Activated naive CD4-positive, alpha-beta T cell treated with anti-CD3 and anti-CD28 coated beads for 36 hours (primary cell): ENCODE measurements around the gene ZNHIT2. TPM values are rescaled to one million over a fixed set of nuclear protein-coding genes. Genes with fewer than 3 reads are reported as not detected.
A peak's percentile ranks its signal among the peaks of the same experiment; 100 is the strongest.
"Not testable (repeated sequence)": the region's sequence is repeated elsewhere in the genome, so short reads cannot be mapped to it uniquely, and the experiment has no call there.

ENCODE experiments used
- CTCF ChIA-PET: fragments of 350-600 bp; sonication (Branson Sonifier 250); formaldehyde crosslinking; loops from one replicate; lab custom pipeline; 2021; ENCODE audit warnings: antibody characterized with exemption; lab: Charles Lee
- DNase-seq: peaks from one replicate; pipeline ENCODE4 v3.0.0-alpha.2; 2020
- H3K27ac Mint-ChIP-seq: one replicate; pipeline ENCODE4 v1.8.0; 2021; ENCODE audit warnings: mild to moderate bottlenecking, mixed read lengths
- H3K27me3 Mint-ChIP-seq: one replicate; pipeline ENCODE4 v1.8.0; 2021; ENCODE audit warnings: low read depth, mixed read lengths
- H3K36me3 Mint-ChIP-seq: one replicate; pipeline ENCODE4 v1.8.0; 2021; ENCODE audit warnings: low read depth, mixed read lengths
- H3K4me1 Mint-ChIP-seq: one replicate; pipeline ENCODE4 v1.8.0; 2021; ENCODE audit warnings: low read depth, mixed read lengths
- H3K4me3 Mint-ChIP-seq: one replicate; pipeline ENCODE4 v1.8.0; 2021; ENCODE audit warnings: mild to moderate bottlenecking, moderate library complexity, mixed read lengths
- H3K9me3 Mint-ChIP-seq: one replicate; pipeline ENCODE4 v1.8.0; 2021; ENCODE audit warnings: mixed read lengths
- intact Hi-C: fragments of 100-400 bp; cut with micrococcal nuclease; formaldehyde crosslinking; loops from one replicate; pipeline ENCODE4 v1.15.1; 2023
- total RNA-seq, 2 experiments: library from RNA; stranded (reverse); gene quantifications; one replicate each; pipeline ENCODE4 v1.2.3, GENCODE V29; 2021

ZNHIT2 gene
- total RNA-seq, 2 experiments from 2014 or later, result 5.6 to 6.1 TPM

GRCh38 chr11:65125197-65126056 is 7.9 kb upstream of the ZNHIT2 start:
- Mint-ChIP-seq H3K4me3 (no peak overlapping the region), H3K4me1 (peaks cover 29% of the 10 kb centered on the region), H3K27me3 (no peaks in the 10 kb centered on the region), H3K9me3 (no peaks in the 10 kb centered on the region), H3K36me3 (peaks cover 20% of the 10 kb centered on the region), H3K27ac (peak overlapping the region; percentile 12)
- no peak for DNase-seq
- intact Hi-C loops, result no loop called here
- CTCF ChIA-PET, result interaction anchor here (2.1 kb wide), 1 partner anchor 15 kb away, joined by 7 read pairs; no protein-coding TSS in a partner anchor

DNA sequence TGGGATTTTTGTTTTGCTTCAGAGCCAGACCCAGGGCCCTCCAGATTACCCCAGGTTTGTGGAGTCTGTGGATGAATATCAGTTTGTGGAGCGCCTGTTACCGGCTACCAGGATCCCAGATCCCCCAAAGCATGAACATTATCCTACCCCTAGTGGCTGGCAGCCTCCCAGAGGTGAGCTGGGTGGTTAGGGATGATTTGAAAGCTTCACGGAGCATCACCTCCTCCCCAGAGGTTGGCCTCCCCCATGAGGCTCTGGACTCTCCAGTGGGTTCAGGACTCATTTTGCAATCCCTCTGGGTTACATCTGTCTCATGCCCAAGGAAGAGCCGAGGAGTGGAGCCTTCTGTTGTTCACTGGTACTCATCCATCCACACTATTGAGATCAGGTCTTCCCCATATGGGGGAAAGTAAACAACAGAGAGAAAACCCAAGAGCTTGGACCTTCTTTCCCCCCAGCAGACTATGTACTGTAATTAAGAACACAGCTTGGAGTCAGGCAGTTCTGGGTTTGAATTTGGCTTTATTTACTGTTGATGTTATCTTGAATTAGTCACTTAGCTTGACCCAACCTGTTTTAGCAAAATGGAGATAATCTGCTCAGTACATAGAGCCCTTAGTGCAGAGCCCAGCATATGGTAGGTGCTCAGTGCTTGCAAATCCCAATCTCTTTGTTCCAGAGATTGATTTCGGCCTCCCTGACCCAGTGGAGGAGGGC is 7.1 kb upstream of the ZNHIT2 start:
- H3K9me3 Mint-ChIP-seq, result no peaks in the 10 kb centered on the region
- H3K27me3 Mint-ChIP-seq, result no peaks in the 10 kb centered on the region
- peaks cover 37% of the 10 kb centered on the region for H3K4me1 Mint-ChIP-seq
- H3K4me3 Mint-ChIP-seq, result peak overlapping the region; percentile 10
- no peak for DNase-seq
- intact Hi-C loops, result no loop called here
- CTCF ChIA-PET, result interaction anchor here (2.1 kb wide), 1 partner anchor 14 kb away, joined by 7 read pairs; no protein-coding TSS in a partner anchor
- peak overlapping the region; percentile 14 for H3K27ac Mint-ChIP-seq
- H3K36me3 Mint-ChIP-seq, result peaks cover 27% of the 10 kb centered on the region

GRCh38 chr11:65121865-65122696 is 4.6 kb upstream of the ZNHIT2 start, which contains the start of the genes FAU and MRPL49:
Gene FAU, minus strand, starts transcription at chr11:65122134. Its CDS starts 321 bp downstream, at chr11:65121813.
Gene MRPL49, plus strand, starts transcription at chr11:65122321. Its CDS starts 26 bp downstream, at chr11:65122347.
- Mint-ChIP-seq H3K4me3 (peak within 1 kb of the TSS; percentile 99), H3K27ac (peak within 1 kb of the TSS; percentile 99), H3K4me1 (peaks cover 50% of the 10 kb centered on the region), H3K27me3 (no peaks in the 10 kb centered on the region), H3K36me3 (peaks cover 37% of the 10 kb centered on the region), H3K9me3 (no peaks in the 10 kb centered on the region)
- peak; percentile 100 for DNase-seq
- intact Hi-C loops, result loop anchor here (1.0 to 2.0 kb wide), 5 partner anchors 13 to 319 kb away; partner anchors contain the start of genes CAPN1, CDCA5, MAP4K2 and VPS51
- CTCF ChIA-PET, result interaction anchor here (0.6 to 2.8 kb wide), 3 partner anchors 11 to 59 kb away, joined by 3 to 24 read pairs (median 3); partner anchors contain the start of gene TM7SF2

DNA sequence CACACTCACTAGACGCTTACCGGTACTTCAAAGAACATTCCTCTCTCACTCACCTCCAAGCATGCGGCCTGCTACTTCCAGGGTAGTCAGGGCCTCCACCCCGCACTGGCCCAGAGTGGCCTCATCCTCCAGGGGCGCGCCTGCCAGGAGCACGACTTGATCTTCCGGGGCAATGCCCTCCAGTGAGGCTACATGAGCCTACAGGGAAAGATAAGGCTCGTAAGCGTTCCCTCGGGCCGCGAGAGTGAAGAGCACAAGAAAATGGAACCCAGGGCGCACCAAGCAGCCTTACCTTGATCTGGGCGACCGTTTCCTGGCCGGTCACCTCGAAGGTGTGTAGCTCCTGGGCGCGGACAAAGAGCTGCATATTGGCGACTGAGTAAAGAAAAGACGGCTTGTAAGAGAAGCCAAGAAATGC is 4.0 kb upstream of the ZNHIT2 start:
- peaks cover 40% of the 10 kb centered on the region for H3K36me3 Mint-ChIP-seq
- peaks cover 54% of the 10 kb centered on the region for H3K4me1 Mint-ChIP-seq
- no peaks in the 10 kb centered on the region for H3K27me3 Mint-ChIP-seq

DNA sequence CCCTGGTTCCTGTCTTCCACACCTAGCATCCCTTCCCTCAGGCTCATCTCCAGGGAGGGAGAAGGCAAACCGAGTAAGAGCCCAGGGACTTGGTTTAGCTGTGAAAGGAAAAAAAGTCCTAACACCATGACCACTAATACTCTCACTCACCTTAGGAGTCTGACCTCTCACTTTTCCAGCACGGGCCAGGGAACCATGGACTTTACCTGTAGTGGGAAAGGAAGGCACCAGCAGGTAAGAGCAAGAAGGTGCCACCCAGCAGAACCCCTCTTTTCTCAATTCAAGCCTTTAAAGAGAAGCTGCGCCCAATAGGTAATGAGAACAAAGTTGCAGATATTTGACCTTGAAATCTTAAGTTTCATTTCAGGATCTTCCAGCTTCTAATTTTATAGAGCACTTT is 3.3 kb upstream of the ZNHIT2 start:
- intact Hi-C loops, result no loop called here
- CTCF ChIA-PET, result interaction anchor here (1.0 to 2.8 kb wide), 2 partner anchors 9 to 335 kb away, joined by 3 to 24 read pairs; partner anchors contain the start of gene TM7SF2
- H3K36me3 Mint-ChIP-seq, result peaks cover 38% of the 10 kb centered on the region
- no peaks in the 10 kb centered on the region for H3K27me3 Mint-ChIP-seq
- H3K9me3 Mint-ChIP-seq, result no peaks in the 10 kb centered on the region
- H3K4me3 Mint-ChIP-seq, result peak overlapping the region; percentile 99
- H3K27ac Mint-ChIP-seq, result peak overlapping the region; percentile 99
- peaks cover 59% of the 10 kb centered on the region for H3K4me1 Mint-ChIP-seq
- DNase-seq, result no peak

More for the DNA sequence above, 4.0 kb upstream of the ZNHIT2 start:
- intact Hi-C loops, result no loop called here
- peak; percentile 35 for DNase-seq
- H3K27ac Mint-ChIP-seq, result peak overlapping the region; percentile 99
- H3K4me3 Mint-ChIP-seq, result peak overlapping the region; percentile 99
- CTCF ChIA-PET, result interaction anchor here (0.6 to 2.8 kb wide), 2 partner anchors 10 to 58 kb away, joined by 3 to 24 read pairs; partner anchors contain the start of gene TM7SF2
- no peaks in the 10 kb centered on the region for H3K9me3 Mint-ChIP-seq

DNA sequence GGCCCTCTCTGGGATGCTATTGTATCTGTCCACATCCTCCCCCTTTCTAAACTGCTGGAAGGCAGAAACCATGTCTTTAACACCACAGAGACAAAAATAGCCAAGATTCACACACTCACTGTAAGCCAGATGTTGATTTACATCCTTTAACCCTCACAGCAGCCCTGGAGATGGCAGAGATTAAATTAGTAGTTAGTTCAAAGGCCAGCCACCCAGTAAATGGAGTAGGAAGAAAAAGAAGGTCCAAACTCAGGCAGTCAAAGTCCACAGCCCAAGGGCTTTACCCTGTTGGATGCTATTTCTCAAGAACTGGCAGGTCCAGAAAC is 2.1 kb upstream of the ZNHIT2 start:
- Mint-ChIP-seq H3K4me3 (peak overlapping the region; percentile 42), H3K36me3 (peaks cover 39% of the 10 kb centered on the region), H3K4me1 (peaks cover 68% of the 10 kb centered on the region), H3K27me3 (no peaks in the 10 kb centered on the region), H3K27ac (peak overlapping the region; percentile 99), H3K9me3 (no peaks in the 10 kb centered on the region)
- DNase-seq, result no peak
- intact Hi-C loops, result loop anchor here (5.0 kb wide), 1 partner anchor 147 kb away; the partner anchor contains the start of gene MAJIN
- CTCF ChIA-PET, result interaction anchor here (0.9 to 2.0 kb wide), 2 partner anchors 9 to 272 kb away, joined by 3 to 8 read pairs; no protein-coding TSS in a partner anchor

DNA sequence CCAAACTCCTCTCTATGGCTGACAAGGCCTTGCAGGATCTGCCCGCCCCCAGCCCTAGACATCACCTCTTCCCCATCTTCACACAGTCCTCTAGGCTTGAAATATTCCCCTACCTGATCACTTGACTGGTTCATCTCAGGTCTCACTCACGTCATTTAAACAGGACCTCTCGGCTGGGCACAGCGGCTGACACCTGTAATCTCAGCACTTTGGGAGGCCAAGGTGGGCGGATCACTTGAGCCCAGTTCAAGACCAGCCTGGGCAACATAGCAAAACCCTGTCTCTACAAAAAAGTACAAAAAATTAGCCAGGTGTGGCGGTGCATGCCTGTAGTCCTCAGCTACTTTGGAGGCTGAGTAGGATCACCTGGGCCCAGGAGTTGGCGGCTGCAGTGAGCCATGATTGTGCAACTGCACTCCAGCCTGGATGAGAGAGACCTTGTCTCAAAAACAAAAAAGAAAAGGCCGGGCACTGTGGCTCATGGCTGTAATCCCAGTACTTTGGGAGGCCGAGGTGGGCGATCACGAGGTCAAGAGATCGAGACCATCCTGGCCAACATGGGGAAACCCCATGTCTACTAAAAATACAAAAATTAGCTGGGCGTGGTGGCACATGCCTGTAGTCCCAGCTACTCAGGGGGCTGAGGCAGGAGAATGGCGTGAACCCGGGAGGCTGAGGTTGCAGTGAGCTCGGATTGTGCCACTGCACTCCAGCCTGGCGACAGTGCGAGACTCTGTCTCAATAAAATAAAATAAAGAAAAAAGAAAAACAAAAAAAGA is 1.6 kb upstream of the ZNHIT2 start:
- CTCF ChIA-PET, result interaction anchor here (0.7 to 2.0 kb wide), 6 partner anchors 9 to 452 kb away, joined by 3 to 8 read pairs (median 3); partner anchors contain the start of gene ZNRD2
- Mint-ChIP-seq H3K36me3 (peaks cover 36% of the 10 kb centered on the region), H3K27ac (peak overlapping the region; percentile 99), H3K4me1 (peaks cover 66% of the 10 kb centered on the region)
- not testable (repeated sequence) for H3K4me3 Mint-ChIP-seq, DNase-seq, H3K9me3 Mint-ChIP-seq, H3K27me3 Mint-ChIP-seq
- intact Hi-C loops, result loop anchor here (1.0 to 5.0 kb wide), 2 partner anchors 9 to 147 kb away; partner anchors contain the start of gene MAJIN

GRCh38 chr11:65118097-65118837 is 766 bp upstream of the ZNHIT2 start:
- H3K27ac Mint-ChIP-seq, result peak overlapping the region; percentile 80
- no peak for DNase-seq
- no peaks in the 10 kb centered on the region for H3K9me3 Mint-ChIP-seq
- peaks cover 69% of the 10 kb centered on the region for H3K4me1 Mint-ChIP-seq
- H3K4me3 Mint-ChIP-seq, result peak overlapping the region; percentile 87
- intact Hi-C loops, result loop anchor here (1.0 to 5.0 kb wide), 2 partner anchors 8 to 146 kb away; partner anchors contain the start of gene MAJIN
- CTCF ChIA-PET, result interaction anchor here (0.7 to 2.0 kb wide), 8 partner anchors 11 to 452 kb away, joined by 3 to 8 read pairs (median 3); partner anchors contain the start of gene ZNRD2
- peaks cover 36% of the 10 kb centered on the region for H3K36me3 Mint-ChIP-seq
- H3K27me3 Mint-ChIP-seq, result no peaks in the 10 kb centered on the region

- CTCF ChIA-PET, result interaction anchor here (0.7 to 2.7 kb wide), 6 partner anchors 15 to 325 kb away, joined by 3 to 14 read pairs (median 4); partner anchors contain the start of gene ARL2
- intact Hi-C loops, result loop anchor here (1.0 to 5.0 kb wide), 9 partner anchors 18 to 338 kb away; partner anchors contain the start of genes ATG2A, CDCA5, MAJIN and SF1
- Mint-ChIP-seq H3K9me3 (no peaks in the 10 kb centered on the region), H3K4me3 (peak overlapping the region; percentile 87), H3K27me3 (no peaks in the 10 kb centered on the region), H3K4me1 (peaks cover 65% of the 10 kb centered on the region), H3K36me3 (peaks cover 29% of the 10 kb centered on the region), H3K27ac (peak overlapping the region; percentile 87)
- DNase-seq, result peak; percentile 68
Measured at GRCh38 chr11:65116370-65117205, 913 bp downstream of the ZNHIT2 start.
